Progenitor cell of endocrine pancreas (in vitro differentiated cells): ENCODE results near the gene ID1. TPM values are rescaled to one million over a fixed set of nuclear protein-coding genes. Genes with fewer than 3 reads are reported as not detected.
"Not testable (repeated sequence)": the region's sequence is repeated elsewhere in the genome, so short reads cannot be mapped to it uniquely, and the experiment has no call there.

Source experiments
- DNase-seq: peaks from one replicate; pipeline ENCODE4 v3.0.0; 2021; ENCODE audit warnings: low spot score; ENCODE audit not compliant: unreplicated experiment
- H3K27ac Mint-ChIP-seq: 2 replicates; pipeline ENCODE4 v1.8.0; 2021; ENCODE audit warnings: mild to moderate bottlenecking, moderate library complexity, mixed read lengths
- H3K27me3 Mint-ChIP-seq: 2 replicates; pipeline ENCODE4 v1.8.0; 2021; ENCODE audit warnings: mixed read lengths
- H3K36me3 Mint-ChIP-seq: 2 replicates; pipeline ENCODE4 v1.8.0; 2022; ENCODE audit warnings: mixed read lengths; ENCODE audit not compliant: insufficient read depth
- H3K4me1 Mint-ChIP-seq: 2 replicates; pipeline ENCODE4 v1.8.0; 2021; ENCODE audit warnings: low read depth, mixed read lengths
- H3K4me3 Mint-ChIP-seq: 2 replicates; pipeline ENCODE4 v1.8.0; 2021; ENCODE audit warnings: low read depth, mild to moderate bottlenecking, moderate library complexity, mixed read lengths
- H3K9me3 Mint-ChIP-seq: 2 replicates; pipeline ENCODE4 v1.8.0; 2021; ENCODE audit warnings: low read depth, mixed read lengths
- CTCF ChIP-seq: fragments of 200-600 bp; sonication (generic); IDR thresholded peaks from one replicate; pipeline ENCODE4 v1.5.0; 2021; ENCODE audit warnings: antibody characterized with exemption, mild to moderate bottlenecking; ENCODE audit not compliant: unreplicated experiment
- total RNA-seq: library from RNA; stranded (reverse); gene quantifications from 2 replicates; pipeline ENCODE4 v1.2.1, GENCODE V29; 2021

Gene ID1
- total RNA-seq, 1 donor from 2014 or later: 322 TPM

- Mint-ChIP-seq H3K4me1 (peaks cover 22% of the 10 kb centered on the region), H3K4me3 (no peak overlapping the region), H3K27ac (peak overlapping the region; percentile 74), H3K27me3 (no peaks in the 10 kb centered on the region), H3K9me3 (no peaks in the 10 kb centered on the region), H3K36me3 (no peaks in the 10 kb centered on the region)
- peak; percentile 27 for DNase-seq
- TF ChIP-seq CTCF: no peak
Measured at GRCh38 chr20:31594558-31595379, 10.3 kb upstream of the ID1 start.

GRCh38 chr20:31595380-31595653 lies 9.8 kb upstream of the ID1 start:
- Mint-ChIP-seq H3K4me3 (no peak overlapping the region), H3K36me3 (no peaks in the 10 kb centered on the region)

GRCh38 chr20:31595654-31596411 lies 9.3 kb upstream of the ID1 start:
- H3K4me1 Mint-ChIP-seq: peaks cover 22% of the 10 kb centered on the region
- DNase-seq: no peak
- no peaks in the 10 kb centered on the region for H3K36me3 Mint-ChIP-seq
- no peak overlapping the region for H3K4me3 Mint-ChIP-seq
- H3K27me3 Mint-ChIP-seq: no peaks in the 10 kb centered on the region
- no peaks in the 10 kb centered on the region for H3K9me3 Mint-ChIP-seq
- H3K27ac Mint-ChIP-seq: peak overlapping the region; percentile 88
- no peak for TF ChIP-seq CTCF

More at GRCh38 chr20:31595380-31595653, 9.8 kb upstream of the ID1 start:
- Mint-ChIP-seq H3K9me3 (no peaks in the 10 kb centered on the region), H3K4me1 (peaks cover 22% of the 10 kb centered on the region), H3K27ac (peak overlapping the region; percentile 88), H3K27me3 (no peaks in the 10 kb centered on the region)
- no peak for DNase-seq
- no peak for TF ChIP-seq CTCF

- H3K36me3 Mint-ChIP-seq, H3K4me3 Mint-ChIP-seq, H3K9me3 Mint-ChIP-seq, DNase-seq, H3K27me3 Mint-ChIP-seq: not testable (repeated sequence)
- H3K4me1 Mint-ChIP-seq: peaks cover 22% of the 10 kb centered on the region
- H3K27ac Mint-ChIP-seq: peak overlapping the region; percentile 93
Measured at GRCh38 chr20:31596412-31596715, 8.7 kb upstream of the ID1 start.

- H3K36me3 Mint-ChIP-seq: no peaks in the 10 kb centered on the region
- H3K27ac Mint-ChIP-seq: peak overlapping the region; percentile 93
- no peak overlapping the region for H3K4me3 Mint-ChIP-seq
- H3K27me3 Mint-ChIP-seq: no peaks in the 10 kb centered on the region
- peaks cover 22% of the 10 kb centered on the region for H3K4me1 Mint-ChIP-seq
- DNase-seq: no peak
- TF ChIP-seq CTCF: no peak
- no peaks in the 10 kb centered on the region for H3K9me3 Mint-ChIP-seq
Measured at GRCh38 chr20:31596831-31597480, 8.1 kb upstream of the ID1 start.
